Middle frontal gyrus (tissue), 1 donor: ENCODE results near the gene MFAP4.

Experiments used
- DNase-seq: peaks from one replicate; pipeline ENCODE4 v3.0.0-alpha.2; 2015; ENCODE audit warnings: low spot score; ENCODE audit errors: extremely low spot score

MFAP4 gene

DNA sequence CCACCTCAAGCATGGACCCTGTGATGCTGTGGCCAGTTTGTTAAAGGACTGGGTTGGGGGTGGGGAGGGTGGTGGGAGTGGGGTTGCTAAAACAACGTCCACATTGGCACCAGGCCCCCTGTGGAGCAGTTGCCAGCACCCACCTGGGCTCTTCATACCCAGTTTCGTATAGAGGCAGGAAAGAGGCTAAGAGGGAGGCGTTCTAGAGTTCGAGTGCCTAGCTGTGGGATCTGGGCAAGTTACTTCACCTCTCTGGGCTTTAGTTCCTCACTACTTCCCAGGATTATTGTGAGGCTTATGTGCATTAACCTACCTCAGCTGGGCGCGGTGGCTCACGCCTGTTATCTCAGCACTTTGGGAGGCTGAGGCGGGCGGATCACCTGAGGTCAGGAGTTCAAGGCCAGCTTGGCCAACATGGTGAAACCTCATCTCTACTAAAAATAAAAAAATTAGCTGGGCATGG is 1.4 kb downstream of the MFAP4 start:
- DNase-seq = no peak

DNA sequence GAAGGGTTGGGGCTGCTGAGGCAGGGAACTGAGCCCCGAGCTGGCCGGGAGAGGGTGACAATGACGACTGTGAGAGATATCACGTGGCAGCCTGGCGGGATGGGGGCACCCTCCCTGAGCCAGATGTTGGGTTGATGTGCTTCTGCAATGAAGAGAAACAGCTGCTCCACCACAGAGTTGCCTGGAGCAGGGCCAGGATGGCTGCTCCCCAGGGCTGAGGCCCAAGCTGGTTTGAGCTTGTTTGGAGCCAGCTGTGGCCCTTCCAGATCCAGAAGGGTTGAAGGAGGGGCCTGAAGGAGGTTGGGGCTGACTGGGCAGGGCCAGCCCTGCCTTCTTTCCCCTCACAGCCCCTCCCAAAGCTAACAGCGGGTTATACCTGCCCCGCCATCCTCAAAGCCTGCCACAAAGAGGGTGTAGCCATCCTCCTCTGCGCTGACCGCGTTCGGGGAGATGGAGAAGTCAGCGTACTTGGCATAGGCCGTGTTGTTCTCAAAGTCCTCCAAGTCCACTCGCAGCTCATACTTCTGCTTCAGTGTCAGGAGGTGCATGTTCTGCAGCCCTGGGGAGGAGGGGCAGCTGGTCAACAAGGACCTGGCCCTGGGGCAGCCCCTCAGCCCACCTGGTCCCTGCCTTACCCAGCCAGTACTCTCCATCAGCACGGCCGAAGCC is 2.1 kb downstream of the MFAP4 start:
- DNase-seq = peak; percentile 62

DNA sequence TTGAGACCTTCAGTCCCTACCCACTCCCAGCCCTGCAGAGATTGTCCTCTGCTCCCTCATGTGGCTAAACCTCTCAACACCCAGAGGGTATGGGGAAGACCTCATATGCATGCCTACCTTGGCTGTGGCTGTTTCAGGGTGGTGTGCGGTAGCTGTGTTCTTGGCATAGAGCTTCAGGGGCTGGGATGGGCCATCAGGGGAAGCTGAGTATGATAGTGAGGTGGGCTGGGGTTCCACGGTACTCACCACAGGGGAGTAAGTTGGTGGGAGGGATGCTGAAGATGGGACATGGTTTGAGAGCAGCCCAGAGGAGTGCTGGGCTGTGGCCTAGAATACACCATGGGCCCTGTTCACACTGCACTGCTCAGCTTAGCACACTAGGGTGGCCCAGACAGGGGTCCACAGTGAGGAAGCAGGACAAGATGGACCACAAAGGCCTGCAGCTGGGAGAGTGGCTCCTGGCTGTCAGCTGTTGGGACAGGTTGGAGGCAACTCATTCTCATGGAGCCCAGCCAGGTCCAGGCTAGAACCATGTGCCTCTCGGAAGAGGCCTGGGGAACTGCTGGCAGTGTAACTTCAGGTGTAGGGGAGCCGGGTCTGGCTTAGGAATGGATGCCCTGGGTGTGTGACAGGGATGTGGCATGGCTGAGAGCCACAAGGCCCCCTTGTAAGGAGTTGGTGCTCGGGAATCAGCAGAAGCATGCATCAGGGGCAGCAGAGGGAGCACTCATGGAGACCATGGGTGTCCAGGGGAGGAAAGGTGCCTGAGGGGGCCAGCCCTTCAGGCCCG is 3.1 kb downstream of the MFAP4 start:
- DNase-seq = no peak

DNA sequence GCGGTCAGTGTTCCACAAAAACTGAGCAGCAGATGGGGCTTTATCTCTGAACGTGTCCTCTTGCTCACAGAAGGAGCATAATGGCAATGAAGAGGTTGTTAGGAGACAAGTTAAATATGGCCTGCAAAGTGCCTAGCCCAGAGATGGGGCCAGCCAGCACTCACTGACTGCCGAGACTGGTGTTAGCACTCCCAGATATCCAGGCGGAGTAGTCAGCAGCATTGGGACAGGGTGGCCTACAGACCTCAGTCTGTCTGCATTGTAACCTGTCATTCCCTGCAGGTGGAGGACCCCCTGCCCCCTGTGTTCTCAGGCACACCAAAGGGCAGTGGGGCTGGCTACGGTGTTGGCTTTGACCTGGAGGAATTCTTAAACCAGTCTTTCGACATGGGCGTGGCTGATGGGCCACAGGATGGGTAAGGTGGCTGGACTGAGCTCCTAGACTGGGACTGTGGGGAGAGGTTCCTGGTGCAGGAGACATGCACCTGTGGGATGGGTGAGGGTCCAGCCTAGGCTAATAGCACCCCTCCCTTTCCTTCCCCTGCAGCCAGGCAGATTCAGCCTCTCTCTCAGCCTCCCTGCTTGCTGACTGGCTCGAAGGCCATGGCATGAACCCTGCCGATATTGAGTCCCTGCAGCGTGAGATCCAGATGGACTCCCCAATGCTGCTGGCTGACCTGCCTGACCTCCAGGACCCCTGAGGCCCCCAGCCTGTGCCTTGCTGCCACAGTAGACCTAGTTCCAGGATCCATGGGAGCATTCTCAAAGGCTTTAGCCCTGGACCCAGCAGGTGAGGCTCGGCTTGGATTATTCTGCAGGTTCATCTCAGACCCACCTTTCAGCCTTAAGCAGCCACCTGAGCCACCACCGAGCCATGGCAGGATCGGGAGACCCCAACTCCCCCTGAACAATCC is 4.2 kb downstream of the MFAP4 start:
- no peak for DNase-seq

DNA sequence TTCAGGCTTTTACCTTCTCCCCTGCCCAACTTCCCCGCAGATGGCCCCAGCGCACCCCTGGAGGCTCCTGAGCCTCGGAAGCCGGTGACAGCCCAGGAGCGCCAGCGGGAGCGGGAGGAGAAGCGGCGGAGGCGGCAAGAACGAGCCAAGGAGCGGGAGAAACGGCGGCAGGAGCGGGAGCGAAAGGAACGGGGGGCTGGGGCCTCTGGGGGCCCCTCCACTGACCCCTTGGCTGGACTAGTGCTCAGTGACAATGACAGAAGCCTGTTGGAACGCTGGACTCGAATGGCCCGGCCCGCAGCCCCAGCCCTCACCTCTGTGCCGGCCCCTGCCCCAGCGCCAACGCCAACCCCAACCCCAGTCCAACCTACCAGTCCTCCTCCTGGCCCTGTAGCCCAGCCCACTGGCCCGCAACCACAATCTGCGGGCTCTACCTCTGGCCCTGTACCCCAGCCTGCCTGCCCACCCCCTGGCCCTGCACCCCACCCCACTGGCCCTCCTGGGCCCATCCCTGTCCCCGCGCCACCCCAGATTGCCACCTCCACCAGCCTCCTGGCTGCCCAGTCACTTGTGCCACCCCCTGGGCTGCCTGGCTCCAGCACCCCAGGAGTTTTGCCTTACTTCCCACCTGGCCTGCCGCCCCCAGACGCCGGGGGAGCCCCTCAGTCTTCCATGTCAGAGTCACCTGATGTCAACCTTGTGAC is 5.1 kb downstream of the MFAP4 start:
- no peak for DNase-seq

DNA sequence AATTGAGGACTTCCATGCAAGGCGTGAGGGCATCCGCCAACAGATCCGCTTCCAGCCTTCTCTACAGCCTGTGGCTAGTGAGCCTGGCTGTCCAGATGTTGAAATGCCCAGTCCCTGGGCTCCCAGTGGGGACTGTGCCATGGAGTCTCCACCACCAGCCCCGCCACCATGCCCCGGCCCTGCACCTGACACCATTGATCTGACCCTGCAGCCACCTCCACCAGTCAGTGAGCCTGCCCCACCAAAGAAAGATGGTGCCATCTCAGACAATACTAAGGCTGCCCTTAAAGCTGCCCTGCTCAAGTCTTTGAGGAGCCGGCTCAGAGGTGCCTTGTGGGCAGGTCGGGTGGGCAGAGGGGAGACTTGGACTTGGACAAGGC is 5.6 kb downstream of the MFAP4 start:
- DNase-seq = no peak

DNA sequence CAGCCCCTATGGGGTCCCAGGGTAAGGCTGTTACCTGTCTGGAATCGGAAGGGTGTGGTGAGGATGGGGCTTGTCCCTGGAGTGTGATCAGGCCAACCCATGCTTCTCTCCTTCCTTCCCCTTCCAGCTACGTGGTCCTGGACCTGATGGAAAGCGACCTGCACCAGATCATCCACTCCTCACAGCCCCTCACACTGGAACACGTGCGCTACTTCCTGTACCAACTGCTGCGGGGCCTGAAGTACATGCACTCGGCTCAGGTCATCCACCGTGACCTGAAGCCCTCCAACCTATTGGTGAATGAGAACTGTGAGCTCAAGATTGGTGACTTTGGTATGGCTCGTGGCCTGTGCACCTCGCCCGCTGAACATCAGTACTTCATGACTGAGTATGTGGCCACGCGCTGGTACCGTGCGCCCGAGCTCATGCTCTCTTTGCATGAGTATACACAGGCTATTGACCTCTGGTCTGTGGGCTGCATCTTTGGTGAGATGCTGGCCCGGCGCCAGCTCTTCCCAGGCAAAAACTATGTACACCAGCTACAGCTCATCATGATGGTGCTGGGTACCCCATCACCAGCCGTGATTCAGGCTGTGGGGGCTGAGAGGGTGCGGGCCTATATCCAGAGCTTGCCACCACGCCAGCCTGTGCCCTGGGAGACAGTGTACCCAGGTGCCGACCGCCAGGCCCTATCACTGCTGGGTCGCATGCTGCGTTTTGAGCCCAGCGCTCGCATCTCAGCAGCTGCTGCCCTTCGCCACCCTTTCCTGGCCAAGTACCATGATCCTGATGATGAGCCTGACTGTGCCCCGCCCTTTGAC is 6.3 kb downstream of the MFAP4 start:
- DNase-seq = no peak

DNA sequence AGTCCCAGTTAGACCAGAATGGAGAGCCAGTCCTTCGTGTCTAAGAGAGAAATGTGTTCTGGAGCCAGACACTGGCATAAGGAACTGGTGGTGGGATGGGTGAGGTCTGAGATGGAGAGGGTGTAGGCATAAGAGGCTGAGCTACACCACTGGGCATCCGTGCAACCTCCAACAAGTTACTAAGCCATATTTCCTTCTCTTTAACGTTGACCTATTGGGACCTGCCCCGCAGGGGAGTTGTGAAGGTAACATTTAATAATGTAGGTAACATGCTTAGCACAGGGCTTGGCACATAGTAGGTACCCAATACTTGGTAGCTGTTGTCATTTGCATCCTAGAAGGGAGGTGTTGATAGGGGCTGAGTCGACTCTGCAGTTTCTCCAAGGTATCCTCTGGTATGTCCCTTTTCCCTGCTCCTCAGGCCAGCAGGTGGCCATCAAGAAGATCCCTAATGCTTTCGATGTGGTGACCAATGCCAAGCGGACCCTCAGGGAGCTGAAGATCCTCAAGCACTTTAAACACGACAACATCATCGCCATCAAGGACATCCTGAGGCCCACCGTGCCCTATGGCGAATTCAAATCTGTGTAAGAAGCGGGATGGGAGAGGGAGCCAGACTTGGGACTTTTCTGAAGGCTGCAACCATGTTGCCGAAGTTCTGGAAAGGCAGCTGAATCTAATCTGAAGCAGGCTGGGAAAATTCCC is 7.5 kb downstream of the MFAP4 start:
- DNase-seq = no peak

DNA sequence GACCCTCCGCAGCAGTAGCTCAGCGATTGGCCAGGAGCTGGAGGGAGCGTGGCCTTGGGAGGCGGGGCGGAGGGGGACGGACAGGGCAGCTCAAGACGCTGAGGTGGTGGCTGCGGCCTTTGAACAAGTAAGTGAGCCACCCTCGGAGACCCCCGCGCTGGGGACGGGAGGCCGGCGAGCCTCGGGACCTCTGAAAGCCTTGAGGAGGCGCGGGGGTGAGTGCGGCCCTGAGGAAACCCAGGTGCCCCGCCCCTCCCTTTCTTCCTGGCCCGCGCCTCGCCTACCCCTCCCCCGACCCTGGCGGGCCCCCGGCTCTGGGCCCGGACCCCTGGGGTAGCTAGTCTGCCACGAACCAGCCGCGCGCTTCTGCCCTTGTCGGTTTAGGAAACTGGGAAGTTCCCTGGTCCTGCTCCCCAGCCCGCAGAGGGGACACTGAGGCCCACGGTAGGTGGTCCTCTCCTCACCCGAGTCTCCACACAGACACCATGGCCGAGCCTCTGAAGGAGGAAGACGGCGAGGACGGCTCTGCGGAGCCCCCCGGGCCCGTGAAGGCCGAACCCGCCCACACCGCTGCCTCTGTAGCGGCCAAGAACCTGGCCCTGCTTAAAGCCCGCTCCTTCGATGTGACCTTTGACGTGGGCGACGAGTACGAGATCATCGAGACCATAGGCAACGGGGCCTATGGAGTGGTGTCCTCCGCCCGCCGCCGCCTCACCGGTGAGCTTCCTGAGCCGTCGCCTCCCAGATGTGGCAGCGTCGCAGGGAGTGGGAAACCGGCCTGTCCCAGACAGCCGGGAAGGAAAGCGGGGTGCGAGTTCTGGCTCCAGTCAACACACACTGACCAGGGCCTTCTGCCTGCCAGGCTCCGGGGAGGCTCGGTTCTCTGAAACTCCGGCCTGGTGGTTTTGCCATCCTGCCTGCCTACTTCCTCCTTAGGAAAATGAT is 8.3 kb downstream of the MFAP4 start, which contains the start of gene MAPK7:
TSS of gene MAPK7 (plus strand) at position 83 of the 945 bp plus-strand sequence. CDS start at position 486, 403 bp downstream.
- no peak for DNase-seq

DNA sequence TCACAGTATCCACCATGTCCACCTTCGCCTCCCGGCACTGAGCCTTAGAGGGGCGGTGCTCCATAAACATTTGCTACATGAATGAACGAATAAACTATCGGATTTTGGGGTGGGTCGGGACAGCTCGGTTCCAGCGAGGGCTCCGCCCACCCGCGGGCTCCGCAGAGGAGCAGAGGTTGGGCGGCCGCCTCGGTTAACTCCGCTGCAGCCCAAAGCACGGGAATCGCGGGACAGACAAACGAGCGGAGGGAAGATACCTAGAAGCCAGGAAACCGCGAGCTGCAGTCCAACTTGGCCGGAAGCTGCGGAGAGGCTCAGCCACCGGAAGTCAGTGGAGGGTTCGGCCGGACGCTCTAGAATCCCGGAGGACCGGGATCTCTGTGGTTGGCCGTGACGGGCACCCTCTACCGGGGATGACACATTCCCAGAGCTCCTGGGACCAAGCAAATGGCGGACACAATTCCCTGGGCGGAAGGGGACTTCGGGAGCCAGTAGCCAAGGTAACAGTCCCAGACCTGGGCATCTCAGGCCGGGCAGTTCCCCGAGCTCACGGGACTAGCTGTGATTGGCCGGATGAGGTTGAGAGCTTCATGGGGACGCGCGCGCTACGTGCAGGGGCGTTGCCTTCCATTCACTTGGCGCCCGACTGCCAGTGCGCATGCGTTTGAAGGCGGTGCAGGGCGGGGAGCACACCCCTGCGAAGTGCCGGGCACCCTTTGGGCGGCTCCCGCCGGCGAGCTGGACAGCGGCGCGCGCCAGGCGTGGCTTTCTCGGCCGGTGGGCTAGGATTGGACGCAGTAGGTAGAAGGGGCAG is 9.2 kb downstream of the MFAP4 start:
- peak; percentile 97 for DNase-seq

DNA sequence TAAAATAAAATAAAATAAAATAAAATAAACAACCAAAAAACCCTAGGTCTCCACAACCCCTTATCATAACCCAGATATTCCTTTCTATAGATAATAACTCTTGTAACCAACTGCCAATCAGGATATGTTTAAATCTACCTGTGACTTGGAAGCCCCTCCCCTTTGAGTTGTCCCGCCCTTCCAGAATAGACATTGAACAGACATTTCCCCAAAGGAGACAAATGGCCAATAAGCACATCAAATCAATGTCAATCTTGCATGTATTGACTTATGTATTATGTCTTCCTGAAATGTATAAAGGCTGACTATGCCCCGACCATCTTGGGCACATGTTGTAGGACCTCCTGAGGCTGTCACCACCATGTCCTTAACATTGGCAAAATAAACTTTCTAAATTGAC is 10.2 kb downstream of the MFAP4 start:
- DNase-seq = no peak

DNA sequence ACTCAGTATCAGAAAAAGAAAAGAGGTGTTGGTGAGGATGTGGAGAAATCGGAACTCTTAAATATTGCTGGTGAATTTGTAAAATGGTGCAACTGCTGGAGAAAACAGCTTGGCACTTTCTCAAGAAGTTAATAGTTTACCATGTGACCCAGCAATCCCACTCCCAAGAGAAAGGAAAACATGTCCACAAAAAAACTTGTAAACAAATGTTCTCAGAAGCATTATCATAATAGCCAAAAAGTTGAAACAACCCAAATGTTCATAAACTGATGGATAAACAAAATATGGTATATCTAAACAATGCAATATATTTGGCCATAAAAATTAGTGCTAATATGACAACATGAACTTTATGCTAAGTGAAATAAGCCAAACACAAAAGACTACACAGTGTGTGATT is 11.3 kb downstream of the MFAP4 start:
- no peak for DNase-seq

DNA sequence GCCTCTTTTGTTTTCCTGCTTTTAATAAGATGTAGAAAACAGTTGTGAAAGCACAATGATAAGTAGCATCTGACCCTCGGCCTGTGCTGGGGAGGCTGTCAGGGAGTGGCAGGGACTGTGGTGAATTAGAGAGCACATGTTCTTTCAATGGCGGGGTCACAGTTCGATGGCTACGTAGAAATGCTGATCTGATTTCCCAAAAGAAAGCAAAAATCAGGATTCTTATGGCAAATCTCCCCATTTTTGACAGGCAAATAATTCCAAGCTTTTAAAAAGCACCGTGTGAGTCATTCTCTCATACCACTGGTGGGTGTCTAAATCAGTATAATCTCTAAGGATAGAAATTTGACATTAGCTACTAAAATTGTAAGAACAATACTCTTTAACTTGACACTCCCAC is 12.9 kb downstream of the MFAP4 start:
- no peak for DNase-seq

DNA sequence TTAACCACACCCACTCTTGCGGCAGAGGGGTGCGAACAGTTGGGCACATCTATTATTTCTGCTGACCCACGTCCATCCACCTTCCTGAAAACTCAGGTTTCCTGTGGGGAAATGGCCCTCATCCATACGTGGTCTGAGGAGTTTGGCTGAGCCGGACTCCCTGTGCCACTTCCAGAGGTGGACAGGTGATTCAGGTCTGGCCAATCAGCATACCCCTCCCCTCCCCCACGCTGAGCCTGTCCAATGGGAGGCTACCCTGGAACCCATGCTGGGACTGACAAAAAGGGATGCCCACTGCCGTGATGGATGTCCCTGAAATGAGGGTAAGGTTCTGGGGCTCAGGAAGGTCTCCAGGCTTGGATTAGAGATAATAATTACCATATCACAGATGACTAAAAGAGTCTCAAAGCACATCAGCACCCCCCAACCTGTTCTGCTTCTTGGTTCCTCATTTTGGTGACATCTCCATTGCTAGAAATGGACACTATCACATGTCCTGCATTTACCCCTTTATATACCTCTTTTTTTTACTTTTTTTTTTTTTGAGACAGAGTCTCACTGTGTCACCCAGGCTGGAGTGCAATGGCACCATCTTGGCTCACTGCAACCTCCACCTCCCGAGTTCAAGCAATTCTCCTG is 14.0 kb downstream of the MFAP4 start:
- DNase-seq = no peak

DNA sequence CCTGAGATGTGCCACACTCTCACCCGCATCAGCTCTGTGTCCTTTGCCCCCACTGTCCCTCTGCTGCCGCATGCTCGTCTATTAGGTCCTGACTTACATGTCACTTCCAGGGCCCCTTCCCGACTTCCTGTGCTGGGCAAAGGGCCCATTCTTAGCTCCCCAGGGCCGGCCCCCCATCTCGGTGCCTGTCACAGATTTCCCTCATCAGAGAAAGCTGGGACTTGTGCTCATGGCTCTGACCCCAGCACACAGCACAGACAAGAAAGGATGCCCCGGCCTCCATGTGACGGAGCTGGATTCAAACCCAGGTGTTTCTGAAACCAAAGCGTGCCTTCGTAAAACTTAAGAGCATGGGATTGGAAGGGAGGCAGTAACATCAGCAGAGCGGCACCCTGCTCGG is 14.6 kb downstream of the MFAP4 start:
- no peak for DNase-seq

DNA sequence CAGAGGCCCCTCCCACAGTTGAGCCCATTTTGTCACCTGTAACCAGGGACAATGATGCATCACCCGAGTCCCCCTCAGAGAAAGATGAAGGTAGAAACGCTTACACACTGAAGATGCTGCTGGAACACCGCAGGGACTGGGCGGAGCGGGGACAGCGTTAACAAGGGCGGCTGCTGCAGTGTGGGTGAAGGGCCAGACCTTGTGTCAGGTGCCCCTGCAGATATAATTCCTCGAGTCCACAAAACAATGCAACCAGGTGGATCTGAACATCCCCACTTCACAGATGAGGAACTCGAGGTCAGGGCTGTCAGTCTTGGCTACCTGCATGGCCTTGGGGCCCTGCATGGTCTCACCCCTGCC is 15.0 kb downstream of the MFAP4 start:
- no peak for DNase-seq

DNA sequence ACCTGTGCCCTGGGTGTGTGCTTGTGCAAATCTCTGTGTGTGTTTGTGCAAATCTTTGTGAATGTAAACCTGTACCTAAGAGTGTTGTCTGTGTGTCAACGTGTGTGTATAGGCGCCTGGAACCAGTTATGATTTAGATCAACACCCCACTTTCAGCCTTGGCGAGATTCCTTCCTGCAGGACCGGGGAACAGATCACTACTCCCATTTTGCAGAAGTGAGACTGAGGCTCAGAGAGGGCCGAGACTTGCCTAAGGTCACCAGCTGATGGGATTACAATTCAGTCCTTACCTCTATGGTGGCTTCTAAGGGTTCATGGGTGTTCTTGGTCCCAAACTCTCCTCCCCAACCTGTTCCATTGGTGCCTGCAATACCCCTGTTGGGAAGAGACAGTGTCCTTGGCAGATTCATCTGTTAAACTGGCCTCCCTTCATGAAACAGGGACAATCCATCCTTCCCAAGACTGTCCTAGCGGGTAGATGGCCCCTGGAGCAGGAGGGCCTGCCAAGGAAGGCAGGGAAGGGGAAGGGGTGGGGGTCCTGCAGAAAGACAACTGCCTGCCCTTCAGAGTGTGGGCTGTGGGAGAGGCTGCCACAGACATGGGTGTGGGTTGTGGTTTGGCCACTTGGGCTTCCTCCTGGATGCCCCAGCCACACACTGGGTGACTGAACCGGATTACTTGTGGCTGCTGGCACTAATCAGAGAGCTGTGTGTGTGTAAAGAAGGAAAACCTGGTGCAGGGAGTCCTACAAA is 15.6 kb downstream of the MFAP4 start:
- DNase-seq = no peak
